GM19193 (cell line): ENCODE results near the gene CCDC157.

Experiments used
- POLR2A ChIP-seq: IDR thresholded peaks from 4 replicates; pipeline ENCODE4 v1.6.1; 2011; ENCODE audit not compliant: insufficient read depth, insufficient read length; ENCODE audit errors: extremely low read depth

The CCDC157 gene

GRCh38 chr22:30368420-30368819 is 11.6 kb downstream of the CCDC157 start:
- TF ChIP-seq POLR2A = no peak

DNA sequence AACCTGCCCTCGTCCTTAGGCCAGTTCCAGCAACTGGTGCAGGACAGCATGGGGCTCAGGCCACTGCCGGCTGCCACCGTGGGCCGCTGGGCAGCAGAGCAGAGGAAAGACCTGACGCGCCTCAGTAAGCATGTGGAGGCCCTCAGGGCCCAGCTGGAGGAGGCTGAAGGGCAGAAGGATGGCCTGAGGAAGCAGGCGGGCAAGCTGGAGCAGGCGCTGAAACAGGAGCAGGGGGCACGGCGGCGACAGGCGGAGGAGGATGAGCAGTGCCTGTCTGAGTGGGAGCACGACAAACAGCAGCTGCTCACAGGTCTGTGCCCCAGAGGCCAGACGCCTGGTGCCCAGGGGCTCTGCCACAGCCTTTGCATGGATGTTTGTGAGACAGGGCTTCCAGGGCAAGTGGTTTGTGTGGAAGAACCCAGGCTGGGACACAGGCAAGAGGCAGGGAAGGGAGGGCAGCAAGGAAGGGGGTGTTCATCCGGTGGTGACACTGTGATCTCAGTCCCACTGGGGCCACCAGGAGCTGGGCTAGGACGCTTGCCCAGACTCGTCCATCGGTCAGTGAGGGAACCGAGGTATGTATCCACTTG is 13.9 kb downstream of the CCDC157 start:
- TF ChIP-seq POLR2A = no peak

- TF ChIP-seq POLR2A = no peak
Measured at GRCh38 chr22:30371321-30371720, 14.5 kb downstream of the CCDC157 start.

- no peak for TF ChIP-seq POLR2A
Measured at GRCh38 chr22:30371981-30372380, 15.2 kb downstream of the CCDC157 start.

GRCh38 chr22:30372915-30373314 is 16.1 kb downstream of the CCDC157 start:
- no peak for TF ChIP-seq POLR2A

DNA sequence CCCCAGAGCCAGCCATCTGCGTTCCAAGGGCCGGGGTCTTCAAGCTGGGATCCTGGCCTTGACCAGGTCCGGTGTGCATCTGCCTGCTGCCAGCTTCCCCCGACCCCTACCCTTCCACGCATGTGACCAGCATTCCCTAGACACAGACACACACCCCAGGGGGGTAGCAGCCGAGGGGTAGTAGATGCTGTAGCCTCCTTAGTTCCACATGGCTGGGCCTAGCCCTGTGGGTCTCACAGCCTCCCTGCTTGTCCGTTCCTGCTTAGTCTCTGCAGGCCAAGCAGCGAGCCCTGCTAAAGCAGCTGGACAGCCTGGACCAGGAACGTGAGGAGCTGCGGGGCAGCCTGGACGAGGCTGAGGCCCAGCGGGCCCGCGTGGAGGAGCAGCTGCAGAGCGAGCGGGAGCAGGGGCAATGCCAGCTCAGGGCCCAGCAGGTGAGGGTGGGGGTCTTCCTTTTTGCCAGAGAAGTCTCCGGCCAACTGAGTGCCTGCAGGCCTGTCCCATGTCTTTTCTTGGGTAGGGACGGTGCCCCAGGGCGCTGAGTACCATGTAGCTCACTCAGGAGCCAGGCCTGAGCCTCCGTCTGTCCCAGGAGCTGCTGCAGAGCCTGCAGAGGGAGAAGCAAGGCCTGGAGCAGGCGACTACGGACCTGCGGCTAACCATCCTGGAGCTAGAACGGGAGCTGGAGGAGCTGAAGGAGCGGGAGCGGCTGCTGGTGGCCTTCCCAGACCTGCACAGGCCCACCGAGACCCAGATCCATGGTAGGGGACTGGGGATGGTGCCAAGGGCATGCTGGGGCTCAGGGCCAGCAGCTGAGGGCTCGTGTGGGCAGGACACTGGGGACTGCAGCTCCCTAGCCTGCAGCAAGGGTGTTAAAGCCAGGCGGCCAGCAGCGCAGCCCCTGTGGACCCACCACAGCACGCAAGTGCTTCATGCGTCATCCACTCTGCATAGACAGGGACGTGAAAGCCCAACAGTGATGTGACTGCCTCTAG is 16.8 kb downstream of the CCDC157 start:
- TF ChIP-seq POLR2A = no peak

DNA sequence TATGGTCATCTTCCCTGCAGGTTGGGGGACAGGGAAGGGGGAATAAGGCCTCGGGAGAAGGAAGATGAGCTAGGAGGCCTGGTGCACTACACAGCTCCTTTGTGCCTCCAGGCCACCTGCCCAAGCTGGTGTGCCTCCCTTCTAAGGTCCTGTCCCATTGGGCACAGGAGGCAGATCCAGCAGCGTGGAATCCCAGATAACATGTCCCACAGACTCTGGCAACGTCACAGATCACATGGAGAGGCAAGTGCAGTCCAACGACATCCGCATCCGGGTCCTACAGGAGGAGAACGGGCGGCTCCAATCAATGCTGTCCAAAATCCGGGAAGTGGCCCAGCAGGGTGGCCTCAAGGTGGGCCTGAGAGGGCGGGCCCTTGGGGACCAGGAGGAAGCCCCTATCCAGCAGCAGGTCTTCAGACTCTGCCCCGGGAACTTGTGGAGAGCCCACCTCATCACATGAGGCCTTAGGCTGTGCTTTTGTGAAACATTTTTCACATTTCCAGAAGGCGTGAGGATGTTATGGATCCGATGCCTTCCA is 18.6 kb downstream of the CCDC157 start:
- TF ChIP-seq POLR2A = no peak

DNA sequence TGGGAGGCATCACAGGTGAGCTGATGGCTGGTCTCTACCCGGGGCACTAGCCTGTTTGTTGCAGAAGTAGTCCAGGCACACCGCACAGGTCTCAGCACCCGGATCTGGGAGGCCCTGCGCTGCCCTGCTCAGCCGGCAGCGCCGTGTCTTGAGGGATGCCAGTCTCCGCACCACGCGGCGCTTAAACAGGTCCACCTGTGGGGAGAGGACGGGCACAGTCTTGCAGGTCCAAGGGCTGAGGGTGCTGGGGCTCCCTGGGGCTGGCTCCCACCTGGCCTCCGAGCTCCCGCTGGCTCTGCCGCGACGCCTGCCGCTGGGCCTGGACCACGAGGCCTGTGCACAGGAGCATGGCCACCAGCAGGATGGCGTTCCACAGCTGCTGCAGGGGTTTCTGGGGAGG is 23.2 kb downstream of the CCDC157 start:
- TF ChIP-seq POLR2A = no peak

GRCh38 chr22:30381264-30381663 is 24.5 kb downstream of the CCDC157 start:
- TF ChIP-seq POLR2A = no peak

DNA sequence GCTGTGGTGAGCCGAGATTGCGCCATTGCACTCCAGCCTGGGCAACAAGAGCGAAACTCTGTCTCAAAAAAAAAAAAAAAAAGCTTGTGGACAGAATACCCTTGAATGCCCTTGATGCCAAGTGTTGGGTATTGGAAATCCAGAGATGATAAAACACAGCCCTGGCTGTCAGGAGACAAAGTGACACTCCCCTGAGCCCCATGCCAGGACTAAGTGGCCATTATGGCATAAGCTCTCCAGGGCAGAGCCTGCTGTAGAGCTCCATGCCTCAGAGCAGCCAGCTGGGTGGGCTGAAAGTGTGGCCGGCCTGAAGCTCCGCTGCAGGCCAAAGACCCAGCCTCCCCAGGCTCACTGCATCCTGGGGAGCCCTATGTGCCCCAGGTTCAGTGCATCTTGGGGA is 25.5 kb downstream of the CCDC157 start:
- no peak for TF ChIP-seq POLR2A

DNA sequence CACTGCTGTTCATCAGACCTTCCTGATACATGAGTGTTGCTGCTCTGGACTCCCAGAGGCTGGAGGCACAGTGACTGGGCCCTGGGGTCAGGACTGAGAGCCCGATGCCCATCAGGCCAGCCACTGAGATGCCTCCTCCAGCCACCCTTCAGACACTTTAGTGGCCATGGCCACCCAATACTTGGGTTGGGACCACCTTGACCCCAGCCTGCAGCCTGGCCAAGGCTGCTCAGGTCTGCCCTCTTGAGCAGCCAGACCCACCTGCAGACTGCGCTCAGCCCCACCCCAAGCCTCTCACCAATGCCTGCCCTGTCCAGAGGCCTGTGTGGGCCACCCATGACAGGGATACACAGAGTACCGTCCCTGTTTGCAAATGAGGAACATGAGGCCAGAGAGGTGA is 26.3 kb downstream of the CCDC157 start:
- no peak for TF ChIP-seq POLR2A

- TF ChIP-seq POLR2A = no peak
Measured at GRCh38 chr22:30385942-30386341, 29.1 kb downstream of the CCDC157 start.

DNA sequence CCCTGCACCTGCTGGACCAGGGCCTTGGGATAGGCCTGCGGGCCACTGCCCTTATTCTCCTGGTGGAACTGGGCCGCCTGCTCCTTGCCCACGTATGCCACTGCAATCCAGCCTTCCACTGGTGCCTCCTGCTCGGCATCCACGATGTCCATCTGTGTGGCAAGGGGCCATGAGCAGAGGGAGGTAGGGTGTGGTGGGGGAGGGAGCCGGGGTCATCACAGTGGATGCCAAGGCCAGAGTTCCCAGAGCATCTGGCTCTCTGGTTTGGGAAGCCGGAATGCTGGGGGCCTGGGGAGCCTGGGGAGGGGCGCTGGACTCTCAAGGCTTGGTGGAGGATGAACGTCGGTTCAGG is 29.8 kb downstream of the CCDC157 start:
- no peak for TF ChIP-seq POLR2A

- TF ChIP-seq POLR2A = peak; percentile 28
Measured at GRCh38 chr22:30386960-30387827, 30.4 kb downstream of the CCDC157 start, which contains the start of gene RNF215. Gene RNF215 (minus strand): TSS chr22:30387411. CDS start chr22:30387313, 98 bp downstream.

DNA sequence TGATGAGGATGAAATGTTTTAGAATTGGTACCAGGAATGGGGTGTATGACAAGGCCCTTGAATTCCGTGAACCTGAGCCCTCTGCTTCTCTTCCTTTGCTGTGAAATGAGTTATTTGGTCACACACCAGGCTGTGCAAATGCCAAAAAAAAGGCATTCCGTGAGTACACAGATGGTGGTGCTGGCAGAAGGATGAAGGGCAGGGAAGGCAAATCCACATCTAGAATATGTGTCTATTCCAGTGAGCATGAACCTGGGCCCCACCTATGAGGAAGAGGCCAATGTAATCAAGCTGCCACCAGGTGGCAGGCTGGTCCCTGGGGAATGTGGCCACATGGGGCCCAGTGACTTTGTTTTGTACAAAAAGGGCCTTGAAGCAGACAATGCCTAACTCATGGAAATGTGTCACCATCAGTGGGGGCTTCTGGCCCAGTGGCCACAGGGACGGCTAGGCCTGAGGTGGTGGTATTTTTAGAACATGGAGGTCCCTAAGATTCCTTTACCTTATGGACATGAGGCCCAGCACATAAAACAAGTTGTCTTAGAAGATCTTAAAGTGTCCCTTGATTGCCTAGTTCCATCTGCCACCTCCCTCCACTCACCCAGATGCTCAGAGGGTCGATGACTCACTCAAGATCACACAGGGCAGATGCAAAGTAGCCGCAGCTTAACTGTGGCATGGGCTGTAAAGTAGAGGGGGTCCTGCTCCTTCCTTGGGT is 34.3 kb downstream of the CCDC157 start:
- no peak for TF ChIP-seq POLR2A
